Activated CD8-positive, alpha-beta T cell treated with anti-CD3 and anti-CD28 coated beads, Interleukin-2, amount 10 ng/mL, durations not matched to agents 7 days and 5 days (primary cell): ENCODE measurements around the gene TRPV4. TPM values are rescaled to one million over a fixed set of nuclear protein-coding genes. Genes with fewer than 3 reads are reported as not detected.

Source experiments
- microRNA-seq: library from miRNA; unstranded; fragments of <30 nt; microRNA quantifications from one replicate; pipeline ENCODE4 v1.2.0, GENCODE V29; 2022
- total RNA-seq, 2 experiments: library from RNA; stranded (reverse); gene quantifications; one replicate each; pipeline ENCODE4 v1.2.3, GENCODE V29; 2021

The TRPV4 gene
- total RNA-seq, 2 experiments from 2014 or later, result not detected

Small RNA genes within 50 kb of the gene (microRNA-seq; reads per million reads assigned to microRNA genes)
- gene MIR4497, result not detected

Other genes starting within 250 kb of the TRPV4 start
- gene FAM222A, start 119.6 kb downstream of the TRPV4 start, total RNA-seq, result 1 to 10 TPM; 1.6 to 1.9 TPM
- 10 to 100 TPM; 19.9 to 20.9 TPM for gene GLTP, start 47.1 kb upstream of the TRPV4 start, total RNA-seq
- 10 to 100 TPM; 31.0 to 33.3 TPM for gene TCHP, start 66.9 kb upstream of the TRPV4 start, total RNA-seq
- gene GIT2, start 163.0 kb upstream of the TRPV4 start, total RNA-seq, result 10 to 100 TPM; 86.6 to 87.7 TPM
- 10 to 100 TPM; 76.0 to 78.1 TPM for gene ANKRD13A, start 166.0 kb upstream of the TRPV4 start, total RNA-seq
- 10 to 100 TPM; 15.5 to 16.2 TPM for gene C12orf76, start 215.1 kb upstream of the TRPV4 start, total RNA-seq